ENCODE results near the gene CHN2.
"Not testable (repeated sequence)": the region's sequence is repeated elsewhere in the genome, so short reads cannot be mapped to it uniquely, and the experiment has no call there.

Gene CHN2

DNA sequence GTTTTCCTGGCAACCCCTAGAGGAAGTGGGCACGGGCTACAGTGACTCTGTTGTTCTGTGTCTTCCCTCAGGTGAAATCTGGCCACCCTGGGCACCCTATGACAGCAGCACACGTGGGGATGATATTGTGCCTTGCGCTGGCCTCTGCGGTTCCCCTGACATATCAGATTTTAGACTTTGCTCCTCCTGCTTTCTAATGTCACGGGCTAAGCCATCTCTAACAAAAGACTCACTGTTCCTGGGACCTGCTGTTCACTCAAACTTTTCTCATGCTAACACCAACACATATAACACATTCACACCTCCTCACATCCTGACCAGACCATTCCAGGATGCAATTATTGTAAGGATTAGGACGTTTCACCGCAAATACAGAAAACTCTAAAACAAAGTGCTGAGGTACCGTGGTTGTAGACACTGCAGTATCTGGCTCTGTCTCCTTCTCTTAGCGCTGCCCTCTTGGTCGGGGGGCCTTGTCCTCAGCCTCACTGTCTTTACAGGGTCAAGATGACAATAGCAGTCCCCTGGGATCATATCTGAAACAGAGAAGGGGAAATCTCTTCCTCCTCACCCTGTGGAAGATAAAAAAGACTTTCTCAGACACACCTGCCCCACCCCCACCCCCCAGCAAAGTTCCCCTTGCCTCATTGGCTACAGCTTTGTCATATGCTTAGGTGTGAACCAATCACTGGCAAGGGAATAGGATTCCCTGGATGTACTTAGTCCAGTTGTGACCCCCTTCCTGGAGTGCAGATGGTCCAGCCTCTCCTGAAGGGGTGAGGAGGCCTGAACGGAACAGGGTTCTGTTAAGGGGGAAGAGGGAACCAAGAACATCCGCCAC is 14.1 kb downstream of the CHN2 start:
- TF ChIP-seq CTCF (conservative IDR thresholded peaks at IDR 0.05), result no peak

GRCh38 chr7:29209745-29210144 is 15.2 kb downstream of the CHN2 start:
- H3K27ac ChIP-seq, result no peak overlapping the region
- no peak for TF ChIP-seq CTCF (conservative IDR thresholded peaks at IDR 0.05)

More for the DNA sequence above, 14.1 kb downstream of the CHN2 start:
- H3K27ac ChIP-seq, result no peak overlapping the region

- not testable (repeated sequence) for H3K27ac ChIP-seq
Measured at GRCh38 chr7:29212736-29213135, 18.2 kb downstream of the CHN2 start.

DNA sequence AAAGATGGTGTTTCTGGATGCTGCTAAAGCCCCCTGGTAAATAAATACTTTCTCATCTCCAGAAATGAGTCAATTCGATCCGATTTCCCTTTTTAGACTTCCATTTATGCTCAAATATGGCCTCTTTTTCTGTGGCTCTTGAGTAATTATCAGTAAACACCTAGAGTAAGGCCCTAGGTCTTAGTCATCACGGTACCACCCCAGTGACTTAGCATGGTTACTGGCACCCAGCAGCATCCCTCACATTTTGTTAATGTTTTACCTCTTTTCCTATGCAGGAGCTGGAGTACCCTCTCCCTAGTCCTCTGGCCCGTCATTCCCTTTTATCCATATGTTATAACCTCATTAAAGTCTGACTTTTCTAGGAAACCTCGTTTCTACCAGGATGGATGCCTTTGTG is 19.5 kb downstream of the CHN2 start:
- no peak overlapping the region for H3K27ac ChIP-seq
- TF ChIP-seq CTCF (conservative IDR thresholded peaks at IDR 0.05), result no peak

GRCh38 chr7:29214816-29215215 is 20.2 kb downstream of the CHN2 start:
- H3K27ac ChIP-seq, result no peak overlapping the region

GRCh38 chr7:29216128-29216527 is 21.6 kb downstream of the CHN2 start:
- no peak for TF ChIP-seq CTCF (conservative IDR thresholded peaks at IDR 0.05)

More at GRCh38 chr7:29214816-29215215, 20.2 kb downstream of the CHN2 start:
- no peak for TF ChIP-seq CTCF (conservative IDR thresholded peaks at IDR 0.05)

GRCh38 chr7:29217113-29217512 is 22.5 kb downstream of the CHN2 start:
- H3K27ac ChIP-seq, result no peak overlapping the region
- TF ChIP-seq CTCF (conservative IDR thresholded peaks at IDR 0.05), result no peak

More at GRCh38 chr7:29216128-29216527, 21.6 kb downstream of the CHN2 start:
- H3K27ac ChIP-seq, result no peak overlapping the region

DNA sequence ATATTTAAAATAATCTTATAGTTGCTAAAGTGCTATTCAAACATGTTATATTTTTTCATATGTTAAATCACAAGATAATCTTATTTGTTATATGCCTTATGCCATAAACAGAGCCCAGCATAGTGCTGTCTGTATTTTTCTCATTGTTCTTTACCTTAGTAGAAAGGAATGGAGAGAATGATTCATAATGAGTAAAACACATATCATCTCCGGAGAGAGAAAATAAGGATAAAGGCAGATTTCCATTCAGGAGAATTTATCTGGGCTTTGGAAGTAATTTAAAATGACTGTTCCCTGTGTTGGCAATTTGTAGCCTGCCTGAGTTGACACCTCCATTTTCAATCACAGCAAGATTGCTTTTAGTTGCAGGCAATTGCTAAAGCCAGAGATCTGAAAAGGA is 30.2 kb downstream of the CHN2 start:
- no peak for TF ChIP-seq CTCF (conservative IDR thresholded peaks at IDR 0.05)
- no peak overlapping the region for H3K27ac ChIP-seq

Measured in VCaP (cell line).